Gastrocnemius medialis (tissue), 4 donors: ENCODE results near the gene TPCN1. TPM values are rescaled to one million over a fixed set of nuclear protein-coding genes. Genes with fewer than 3 reads are reported as not detected.

Experiments used
- ATAC-seq, 2 donors: fragments of 150-250 bp; one replicate each; pipeline ENCODE4 v1.9.1; 2016
- DNase-seq, 2 donors: peaks; one replicate each; pipeline ENCODE4 v3.0.0-alpha.2; 2019
- H3K27ac ChIP-seq, 4 donors: fragments of 200-600 bp; sonication (generic); 1 replicate in 1 of 4; 2 replicates in 3 of 4; pipeline ENCODE4 v1.5.1; 2016 to 2018; ENCODE audit warnings: mild to moderate bottlenecking in 2 of 4, moderate library complexity in 1 of 4
- H3K27me3 ChIP-seq, 3 donors: fragments of 200-600 bp; sonication (generic) in 2 of 3; 1 replicate in 1 of 3; 2 replicates in 2 of 3; pipeline versions ENCODE4 v1.5.1 to v1.6.0; 2016 to 2019; ENCODE audit warnings: mild to moderate bottlenecking in 1 of 3, moderate library complexity in 1 of 3
- H3K36me3 ChIP-seq, 2 donors: fragments of 200-600 bp; sonication (generic) in 1 of 2; one replicate each; pipeline ENCODE4 v1.5.1; 2017 to 2018
- H3K4me1 ChIP-seq, 2 donors: fragments of 200-600 bp; sonication (generic) in 1 of 2; one replicate each; pipeline ENCODE4 v1.5.1; 2016 to 2017; ENCODE audit warnings: mild to moderate bottlenecking in 2 of 2
- H3K4me3 ChIP-seq, 4 donors: fragments of 200-600 bp; sonication (generic) in 3 of 4; 1 replicate in 1 of 4; 2 replicates in 3 of 4; pipeline ENCODE4 v1.5.1; 2016 to 2019; ENCODE audit warnings: mild to moderate bottlenecking in 2 of 4
- H3K9me3 ChIP-seq, 3 donors: fragments of 200-600 bp; sonication (generic) in 2 of 3; 1 replicate in 1 of 3; 2 replicates in 2 of 3; pipeline ENCODE4 v1.5.1; 2016 to 2019
- CTCF ChIP-seq, 5 experiments: fragments of 450-650 bp in 3 of 5; fragments of 200-600 bp in 2 of 5; sonication (generic) in 2 of 5; IDR thresholded peaks in 4 of 5; conservative IDR thresholded peaks in 1 of 5; 1 replicate in 4 of 5; 2 replicates in 1 of 5; pipeline ENCODE4 v1.5.1; 2016 to 2019; ENCODE audit warnings: antibody characterized with exemption in 5 of 5, mild to moderate bottlenecking in 3 of 5, moderate library complexity in 3 of 5
- POLR2A ChIP-seq, 2 donors: fragments of 450-650 bp; IDR thresholded peaks; one replicate each; pipeline ENCODE4 v1.6.1; 2017; ENCODE audit warnings: antibody characterized with exemption in 2 of 2, mild to moderate bottlenecking in 2 of 2, moderate library complexity in 2 of 2
- in situ Hi-C, 4 donors: fragments of 200-750 bp; cut with MboI; loops; one replicate each; pipeline versions ENCODE4 v1.15.0 to v1.8.0; 2017; ENCODE audit warnings: low sequenced_read_pairs in 4 of 4
- intact Hi-C: fragments of 100-400 bp; cut with DNase I; formaldehyde crosslinking; loops from one replicate; pipeline ENCODE4 v1.15.1; 2023; ENCODE audit warnings: low total_unique reads
- total RNA-seq, 4 donors: library from RNA; depleted of rRNA; stranded (reverse); fragments of >200 nt; gene quantifications; one replicate each; pipeline versions ENCODE4 v1.1.0 to v1.2.3, GENCODE V29; 2016

The TPCN1 gene
- total RNA-seq, 4 donors from 2014 or later, result 21.4 to 27.0 (median 25.4) TPM

GRCh38 chr12:113326775-113327395, 105.6 kb downstream of the TPCN1 start:
- ATAC-seq (no peak), DNase-seq (no peak)
- Histone ChIP-seq H3K9me3 (no peaks in the 10 kb centered on the region), H3K4me3 (no peak overlapping the region), H3K27me3 (no peaks in the 10 kb centered on the region), H3K36me3 (peaks cover 0 to 13% of the 10 kb centered on the region in 2 donors), H3K4me1 (peaks cover 16 to 20% of the 10 kb centered on the region in 2 donors), H3K27ac (peak overlapping the region; percentile 41 to 71 (median 48))
- TF ChIP-seq CTCF (IDR thresholded peaks at IDR 0.05 in 4 of 5, conservative IDR thresholded peaks at IDR 0.05 in 1 of 5), result no peak
- in situ Hi-C loops, result no loop called here
- intact Hi-C loops, result no loop called here

- in situ Hi-C loops, result no loop called here
- intact Hi-C loops, result no loop called here
- H3K4me3 ChIP-seq, result no peak overlapping the region
- no peak for TF ChIP-seq POLR2A (IDR thresholded peaks at IDR 0.05)
- TF ChIP-seq CTCF (IDR thresholded peaks at IDR 0.05 in 4 of 5, conservative IDR thresholded peaks at IDR 0.05 in 1 of 5), result no peak
- H3K27me3 ChIP-seq, result no peaks in the 10 kb centered on the region
- ATAC-seq (no peak), DNase-seq (no peak)
- H3K36me3 ChIP-seq, result peaks cover 0 to 17% of the 10 kb centered on the region in 2 donors
- no peaks in the 10 kb centered on the region for H3K9me3 ChIP-seq
- peaks cover 22 to 24% of the 10 kb centered on the region in 2 donors for H3K4me1 ChIP-seq
- peak overlapping the region in 2 of 4 donors; percentile 13 to 28 for H3K27ac ChIP-seq
Observed at GRCh38 chr12:113328368-113328889, 107.2 kb downstream of the TPCN1 start.

- in situ Hi-C loops, result no loop called here
- no peaks in the 10 kb centered on the region for H3K9me3 ChIP-seq
- peaks cover 29 to 30% of the 10 kb centered on the region in 2 donors for H3K4me1 ChIP-seq
- H3K4me3 ChIP-seq, result no peak overlapping the region
- H3K27ac ChIP-seq, result peak overlapping the region in 1 of 4 donors; percentile 3
- H3K27me3 ChIP-seq, result no peaks in the 10 kb centered on the region
- intact Hi-C loops, result no loop called here
- no peak for ATAC-seq
- TF ChIP-seq POLR2A (IDR thresholded peaks at IDR 0.05) (no peak), CTCF (IDR thresholded peaks at IDR 0.05 in 4 of 5, conservative IDR thresholded peaks at IDR 0.05 in 1 of 5) (no peak)
- peaks cover 0 to 17% of the 10 kb centered on the region in 2 donors for H3K36me3 ChIP-seq
- DNase-seq, result no peak
Observed at GRCh38 chr12:113329022-113329790, 107.9 kb downstream of the TPCN1 start.

- TF ChIP-seq POLR2A (IDR thresholded peaks at IDR 0.05) (no peak), CTCF (IDR thresholded peaks at IDR 0.05 in 4 of 5, conservative IDR thresholded peaks at IDR 0.05 in 1 of 5) (no peak)
- ATAC-seq, result no peak
- Histone ChIP-seq H3K9me3 (no peaks in the 10 kb centered on the region), H3K4me3 (no peak overlapping the region), H3K27ac (peak overlapping the region in 1 of 4 donors; percentile 3), H3K4me1 (peaks cover 29 to 30% of the 10 kb centered on the region in 2 donors), H3K27me3 (no peaks in the 10 kb centered on the region), H3K36me3 (peaks cover 0 to 17% of the 10 kb centered on the region in 2 donors)
- in situ Hi-C loops (loop anchor here in 1 of 4 donors (10.0 kb wide), 1 partner anchor 145 kb away; the partner anchor contains the start of genes DDX54 and RITA1), intact Hi-C loops (loop anchor here (10.0 kb wide), 1 partner anchor 135 kb away; no protein-coding TSS in a partner anchor)
- no peak for DNase-seq
Observed at GRCh38 chr12:113329791-113330417, 108.6 kb downstream of the TPCN1 start.
